K562 (cell line): Measurements from ENCODE around the gene NMNAT2. TPM values are rescaled to one million over a fixed set of nuclear protein-coding genes. Genes with fewer than 3 reads are reported as not detected.

Source experiments
- ATAC-seq: fragments of 200-7000 bp; cut with Tn5 transposase; 3 replicates; pipeline ENCODE4 v1.9.1; 2020; ENCODE audit warnings: moderate library complexity
- BruUV-seq: library from RNA; stranded (reverse); fragments of 400-500 nt; replicated peaks from 2 replicates; lab custom pipeline; 2021; lab: Mats Ljungman, UMichigan
- CTCF ChIA-PET: fragments of 300-600 bp; formaldehyde crosslinking; extraction: SDS; loops from one replicate; lab custom pipeline; 2021; ENCODE audit warnings: low intra/inter-chr PET ratio; lab: Yijun Ruan, JAX
- POLR2A ChIA-PET: fragments of 300-600, 350-650 bp; sonication (Branson Sonifier 250); formaldehyde crosslinking; extraction: SDS; loops from one replicate; lab custom pipeline; 2021; ENCODE audit warnings: antibody characterized with exemption, inconsistent platforms; lab: Yijun Ruan, JAX
- DNase-seq, 4 experiments: peaks; one replicate each; pipeline versions ENCODE4 v3.0.0 to v3.0.0-alpha.2; 2011 to 2018; ENCODE audit warnings: low spot score in 3 of 4, mixed read lengths in 3 of 4; ENCODE audit errors: extremely low read depth in 1 of 4
- FAIRE-seq: peaks from 2 replicates; lab custom pipeline; 2011; peaks lifted over from hg19 to GRCh38; lab: Jason Lieb, UNC
- H2AFZ ChIP-seq: 2 replicates; pipeline ENCODE4 v1.6.0; 2011; ENCODE audit warnings: low read depth, low read length, control low read depth, inconsistent platforms
- H3K27ac ChIP-seq: fragments of 200-600 bp; 3 replicates; pipeline ENCODE4 v1.8.0; 2011; ENCODE audit warnings: low read depth, mild to moderate bottlenecking, control low read depth, inconsistent platforms, low read length, moderate library complexity, mixed read lengths; ENCODE audit errors: extremely low read depth
- H3K27me3 ChIP-seq, 2 experiments: fragments of 300-600 bp in 1 of 2; 2 replicates in 1 of 2; 3 replicates in 1 of 2; pipeline versions ENCODE4 v1.6.0 to v1.8.0; 2011; ENCODE audit warnings: inconsistent platforms in 2 of 2, low read length in 2 of 2, mild to moderate bottlenecking in 1 of 2, mixed read lengths in 1 of 2, moderate library complexity in 1 of 2; ENCODE audit not compliant: control insufficient read depth in 2 of 2, insufficient read depth in 2 of 2
- H3K36me3 ChIP-seq: fragments of 300-600 bp; 3 replicates; pipeline ENCODE4 v1.8.0; 2011; ENCODE audit warnings: mild to moderate bottlenecking, low read length, inconsistent platforms; ENCODE audit not compliant: control insufficient read depth, insufficient read depth
- H3K4me1 ChIP-seq, 2 experiments: fragments of 200-600 bp in 1 of 2; replicated peaks in 1 of 2; 2 replicates in 1 of 2; 3 replicates in 1 of 2; pipeline versions ENCODE4 v1.5.1 to v1.8.0; 2011; ENCODE audit warnings: inconsistent platforms in 2 of 2, low read length in 2 of 2, mild to moderate bottlenecking in 1 of 2, mixed read lengths in 1 of 2, moderate library complexity in 1 of 2; ENCODE audit not compliant: control insufficient read depth in 2 of 2, insufficient read depth in 2 of 2
- H3K4me2 ChIP-seq: 2 replicates; pipeline ENCODE4 v1.6.1; 2011; ENCODE audit warnings: low read length, control low read depth, inconsistent platforms, mixed read lengths; ENCODE audit not compliant: insufficient read depth
- H3K4me3 ChIP-seq: fragments of 200-600 bp; sonication (generic), shearing (Covaris generic); 2 replicates; pipeline ENCODE4 v1.5.1; 2016; ENCODE audit warnings: control low read depth, inconsistent platforms
- H3K79me2 ChIP-seq: fragments of 200-600 bp; 3 replicates; pipeline ENCODE4 v1.8.0; 2011; ENCODE audit warnings: low read length, inconsistent platforms; ENCODE audit not compliant: control insufficient read depth, insufficient read depth
- H3K9ac ChIP-seq, 2 experiments: 2 replicates each; pipeline versions ENCODE4 v1.6.0 to v1.6.1; 2011; ENCODE audit warnings: low read depth in 2 of 2, low read length in 2 of 2, control low read depth in 1 of 2, inconsistent platforms in 1 of 2, mild to moderate bottlenecking in 1 of 2, mixed read lengths in 1 of 2; ENCODE audit not compliant: insufficient read depth in 1 of 2
- H3K9me1 ChIP-seq: one replicate; pipeline ENCODE4 v1.6.0; 2011; ENCODE audit warnings: inconsistent platforms, mild to moderate bottlenecking, low read length, moderate library complexity; ENCODE audit not compliant: control insufficient read depth, insufficient read depth
- H3K9me3 ChIP-seq: replicated peaks from 2 replicates; pipeline ENCODE4 v1.5.1; 2011; ENCODE audit warnings: low read depth, low read length, inconsistent platforms; ENCODE audit not compliant: control insufficient read depth, insufficient read depth
- H4K20me1 ChIP-seq: replicated peaks from 2 replicates; pipeline ENCODE4 v1.6.1; 2011; ENCODE audit warnings: low read length, inconsistent platforms, mixed read lengths; ENCODE audit not compliant: control insufficient read depth, insufficient read depth
- CEBPB ChIP-seq: fragments of 450-650 bp; IDR thresholded peaks from 2 replicates; pipeline ENCODE4 v1.6.1; 2016; ENCODE audit warnings: missing genetic modification characterization, missing compliant biosample characterization
- KLF6 ChIP-seq: fragments of 250-450 bp; sonication (Bioruptor Pico); IDR thresholded peaks from 2 replicates; pipeline ENCODE4 v1.4.0; 2020; ENCODE audit warnings: mild to moderate bottlenecking, moderate library complexity, borderline replicate concordance
- RFX1 ChIP-seq: fragments of 450-650 bp; IDR thresholded peaks from 2 replicates; pipeline ENCODE4 v1.6.1; 2016; ENCODE audit warnings: mild to moderate bottlenecking, moderate library complexity
- SOX6 ChIP-seq: fragments of 450-650 bp; IDR thresholded peaks from 2 replicates; pipeline ENCODE4 v1.6.1; 2014; ENCODE audit warnings: mild to moderate bottlenecking
- ZNF507 ChIP-seq: conservative IDR thresholded peaks from 2 replicates; pipeline ENCODE4 v1.6.1; 2017; ENCODE audit warnings: missing genetic modification characterization, missing compliant biosample characterization
- WGBS: fragments of 100-300 bp; shearing (Covaris generic); methylation state at CpG from one replicate; pipeline ENCODE4 v1.1.6; 2016; ENCODE audit warnings: low coverage, mixed read lengths; ENCODE audit not compliant: insufficient coverage; ENCODE audit errors: missing lambda C conversion rate; 5-methylcytosine and 5-hydroxymethylcytosine counted together
- in situ Hi-C: fragments of 300-500 bp; cut with MboI; formaldehyde crosslinking; loops from 4 replicates; pipeline ENCODE4 v1.15.0; 2018; ENCODE audit warnings: inconsistent platforms, mixed read lengths
- intact Hi-C: fragments of 100-400 bp; cut with micrococcal nuclease; formaldehyde crosslinking; loops from 2 replicates; pipeline ENCODE4 v1.14.2; 2022
- polyA plus RNA-seq, 8 experiments: library from polyadenylated mRNA; depleted of rRNA in 4 of 8; stranded (reverse) in 5 of 8; unstranded in 3 of 8; fragments of >200 nt; fragmentation: Nextera tagmentation in 2 of 8; fragmentation: Illumina TruSeq in 1 of 8; extraction: Ambion mirVana in 2 of 8; extraction: Trizol in 1 of 8; gene quantifications; 2 replicates each; pipeline versions ENCODE4 v1.2.1 to v1.2.3, GENCODE V29; 2011 to 2014; ENCODE audit warnings: inconsistent platforms in 1 of 8, missing spikeins in 1 of 8
- total RNA-seq, 7 experiments: library from RNA; depleted of rRNA in 6 of 7; stranded (reverse); fragments of >200 nt in 6 of 7; fragmentation: Illumina TruSeq in 2 of 7; extraction: Trizol in 2 of 7; gene quantifications; 2 replicates each; pipeline versions ENCODE4 v1.2.1 to v1.2.3, GENCODE V29; 2011 to 2021; ENCODE audit warnings: low replicate concordance in 1 of 7

Gene NMNAT2
- total and polyA plus RNA-seq, 9 of the 15 experiments (the other 6 are each of a cell fraction or from before 2014, with no cell fraction given), result not detected

DNA sequence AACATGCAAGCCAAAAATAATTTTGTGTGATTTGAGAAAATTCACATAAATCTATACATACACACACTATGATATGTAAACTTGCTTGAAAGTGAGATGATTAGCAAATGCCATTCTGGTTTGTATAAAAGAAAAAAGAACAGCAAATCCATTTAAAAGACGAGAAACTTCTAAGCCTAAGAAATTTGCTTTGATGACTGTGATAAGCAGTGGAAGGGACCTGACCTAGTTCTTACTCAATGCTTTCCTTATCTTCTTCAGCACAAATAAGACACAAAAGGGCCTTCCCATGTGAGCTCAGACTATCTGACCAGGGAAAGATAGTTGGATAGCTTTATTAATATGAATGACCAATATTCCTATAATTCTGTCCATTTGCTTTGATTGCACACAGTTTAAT, 25.3 kb upstream of the NMNAT2 start:
- CTCF ChIA-PET, result no interaction called here
- H3K9me1 ChIP-seq, result no peaks in the 10 kb centered on the region
- H3K9ac ChIP-seq, result no peak overlapping the region
- peaks cover 11 to 12% of the 10 kb centered on the region in 2 experiments; a peak in 3 of 5 replicates for H3K27me3 ChIP-seq
- H3K4me3 ChIP-seq, result no peak overlapping the region
- H4K20me1 ChIP-seq, result no peaks in the 10 kb centered on the region
- H2AFZ ChIP-seq, result no peak overlapping the region
- DNase-seq (no peak), FAIRE-seq (no peak), ATAC-seq (no peak)
- H3K4me2 ChIP-seq, result no peak overlapping the region
- no peaks in the 10 kb centered on the region for H3K9me3 ChIP-seq
- BruUV-seq, result no TSS peak
- intact Hi-C loops, result no loop called here
- no peak overlapping the region for H3K27ac ChIP-seq
- in situ Hi-C loops, result no loop called here
- no peaks in the 10 kb centered on the region for H3K4me1 ChIP-seq
- TF ChIP-seq CEBPB (tag) (peak; percentile 34; the same call in 1 of the 2 replicates), SOX6 (no peak), KLF6 (no peak)
- WGBS, result 4% methylated on average over 1 of the region's 1 CpG
- POLR2A ChIA-PET, result interaction anchor here (0.6 to 1.5 kb wide), 3 partner anchors 12 to 171 kb away, joined by 3 to 4 read pairs (median 3); no protein-coding TSS in a partner anchor
- H3K79me2 ChIP-seq, result no peaks in the 10 kb centered on the region
- H3K36me3 ChIP-seq, result no peaks in the 10 kb centered on the region

DNA sequence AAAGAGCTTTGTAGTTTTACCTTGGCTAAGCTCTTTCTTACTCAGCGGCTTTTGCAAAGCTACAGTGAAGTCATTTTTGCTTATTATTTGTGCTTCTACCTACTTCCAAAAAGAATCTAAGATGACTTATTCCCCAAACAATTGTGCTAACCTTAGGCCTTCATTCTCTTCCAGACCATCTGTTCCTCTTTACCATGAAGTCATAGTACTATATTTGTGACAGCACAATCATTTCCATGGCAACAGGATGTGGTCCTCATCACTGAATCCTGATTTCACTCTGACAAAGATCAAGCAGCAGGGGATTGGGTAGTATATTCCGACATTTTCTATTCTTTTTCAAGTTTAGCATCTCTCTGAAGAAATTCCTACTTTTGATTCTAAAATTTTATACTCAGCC, 24.8 kb upstream of the NMNAT2 start:
- no peaks in the 10 kb centered on the region for H3K9me3 ChIP-seq
- no peak overlapping the region for H3K9ac ChIP-seq
- no peaks in the 10 kb centered on the region for H3K4me1 ChIP-seq
- POLR2A ChIA-PET, result interaction anchor here (0.6 to 1.5 kb wide), 2 partner anchors 11 to 171 kb away, joined by 3 to 4 read pairs; no protein-coding TSS in a partner anchor
- H3K27ac ChIP-seq, result no peak overlapping the region
- 2% methylated on average over 2 of the region's 2 CpGs for WGBS
- H3K4me3 ChIP-seq, result no peak overlapping the region
- in situ Hi-C loops (no loop called here), intact Hi-C loops (no loop called here)
- no peaks in the 10 kb centered on the region for H4K20me1 ChIP-seq
- H3K9me1 ChIP-seq, result no peaks in the 10 kb centered on the region
- no peaks in the 10 kb centered on the region for H3K79me2 ChIP-seq
- no peak overlapping the region for H2AFZ ChIP-seq
- no TSS peak for BruUV-seq
- DNase-seq (no peak), ATAC-seq (no peak), FAIRE-seq (no peak)
- no peak overlapping the region for H3K4me2 ChIP-seq
- H3K36me3 ChIP-seq, result no peaks in the 10 kb centered on the region
- CTCF ChIA-PET, result no interaction called here
- H3K27me3 ChIP-seq, result peaks cover 11 to 12% of the 10 kb centered on the region in 2 experiments; a peak in 3 of 5 replicates
- peak; percentile 42 for TF ChIP-seq RFX1
- TF ChIP-seq ZNF507 (tag), result no peak
